Mammary epithelial cell (primary cell): ENCODE results near the gene FOXN3.

Source experiments
- CTCF ChIP-seq, 2 donors: IDR thresholded peaks in 1 of 2; conservative IDR thresholded peaks in 1 of 2; 2 replicates each; pipeline ENCODE4 v1.5.1; 2011 to 2012; ENCODE audit warnings: inconsistent platforms in 2 of 2, low read length in 2 of 2, mild to moderate bottlenecking in 2 of 2, control low read depth in 1 of 2, low read depth in 1 of 2; ENCODE audit not compliant: insufficient read depth in 1 of 2; ENCODE audit errors: extremely low read depth in 1 of 2
- EZH2 ChIP-seq: IDR thresholded peaks from 2 replicates; pipeline ENCODE4 v1.6.1; 2012; ENCODE audit warnings: low read length, inconsistent platforms, borderline replicate concordance

GRCh38 chr14:89256283-89256682 lies 160.8 kb downstream of the FOXN3 start:
- TF ChIP-seq CTCF (conservative IDR thresholded peaks at IDR 0.05 in 1 of 2, IDR thresholded peaks at IDR 0.05 in 1 of 2; ENCODE audit: extremely low read depth in 1 of 2, insufficient read depth in 1 of 2, low read depth in 1 of 2, low read length in 2 of 2) (no peak), EZH2 (no peak)
